Fibroblast of gingiva (primary cell): ENCODE data around the gene TMEM151B.

Source experiments
- DNase-seq: peaks from one replicate; pipeline ENCODE4 v3.0.0-alpha.2; 2011; ENCODE audit warnings: low read depth

The TMEM151B gene

DNA sequence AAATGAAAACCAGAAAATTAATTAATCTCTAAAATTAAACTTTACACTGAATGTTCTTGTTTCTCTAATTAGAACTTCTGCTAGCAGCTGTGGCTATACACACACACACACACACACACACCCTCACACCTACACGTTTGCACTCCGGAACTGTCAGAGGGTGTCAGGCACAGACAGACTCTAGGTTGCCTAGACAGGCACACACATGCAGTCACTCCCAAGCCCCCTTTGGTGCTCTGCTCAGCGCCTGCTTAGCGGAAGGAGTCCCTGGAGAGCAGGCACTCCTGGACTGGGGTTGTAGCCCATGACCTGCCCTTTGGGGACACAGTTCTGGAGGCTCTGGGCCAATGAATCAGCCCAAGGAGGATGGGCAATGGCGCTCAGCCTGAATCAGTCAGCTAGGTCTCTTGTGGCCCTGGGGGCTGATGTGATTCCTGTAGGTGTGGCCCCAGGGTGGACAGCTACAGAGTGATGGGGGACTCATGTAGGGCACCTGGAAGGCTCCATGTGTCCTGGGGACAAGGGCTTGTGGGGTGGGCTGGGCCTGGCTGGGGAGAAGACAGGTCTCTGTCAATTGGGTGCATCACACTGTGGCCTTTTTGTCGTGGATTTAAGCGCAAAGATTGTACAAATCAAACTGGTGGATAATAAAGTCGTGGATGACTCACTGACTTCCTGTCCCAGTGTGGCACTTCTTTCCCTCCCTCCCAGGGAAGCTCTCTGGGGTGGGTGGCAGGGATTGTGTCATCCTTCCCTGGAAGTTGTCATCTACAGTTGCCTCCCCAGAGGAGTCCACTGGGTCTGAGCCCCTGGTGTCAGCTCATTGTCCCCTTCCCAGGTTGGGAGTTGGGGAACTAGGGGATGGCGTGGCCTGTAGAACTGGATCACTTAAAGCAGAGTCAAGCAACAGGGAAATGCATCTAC lies 8.8 kb downstream of the TMEM151B start:
- no peak for DNase-seq

DNA sequence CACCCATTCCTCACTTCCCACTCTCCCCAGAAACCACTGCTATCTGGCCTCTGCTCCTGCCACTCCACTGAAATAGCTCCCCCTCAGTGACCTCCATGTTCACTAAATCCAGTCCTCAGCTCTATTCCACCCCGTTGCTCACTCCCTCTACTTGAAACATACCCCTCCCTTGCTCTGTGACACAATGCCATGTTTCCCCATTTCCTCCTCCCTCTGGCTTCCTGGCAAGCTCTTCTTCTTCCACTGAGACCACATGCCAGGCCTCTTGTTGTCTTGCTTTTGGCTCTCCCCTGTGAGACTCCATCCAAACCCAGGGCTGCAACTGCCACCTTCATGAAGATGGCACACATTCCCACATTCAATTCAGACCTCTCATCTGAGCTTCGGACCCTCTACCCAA lies 13.9 kb downstream of the TMEM151B start:
- no peak for DNase-seq

DNA sequence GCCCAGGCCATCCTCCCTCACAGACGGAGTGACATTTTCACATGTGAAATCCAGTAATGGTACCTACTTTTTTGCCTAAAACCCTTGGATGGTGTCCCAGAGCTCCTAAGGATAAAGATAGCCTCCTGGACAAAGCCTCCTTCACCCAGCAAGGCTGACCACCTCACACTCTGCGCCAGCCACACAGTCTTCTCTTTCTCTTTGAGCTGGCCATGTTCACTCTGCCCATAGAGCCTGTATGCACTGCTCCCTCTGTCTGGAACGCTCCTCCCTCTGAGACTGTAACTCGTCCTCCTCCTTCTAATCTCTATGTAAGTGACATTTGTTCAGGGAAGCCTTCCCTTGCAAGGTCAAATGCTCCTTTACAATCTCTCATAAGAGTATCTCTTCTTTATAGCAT lies 14.6 kb downstream of the TMEM151B start:
- no peak for DNase-seq

DNA sequence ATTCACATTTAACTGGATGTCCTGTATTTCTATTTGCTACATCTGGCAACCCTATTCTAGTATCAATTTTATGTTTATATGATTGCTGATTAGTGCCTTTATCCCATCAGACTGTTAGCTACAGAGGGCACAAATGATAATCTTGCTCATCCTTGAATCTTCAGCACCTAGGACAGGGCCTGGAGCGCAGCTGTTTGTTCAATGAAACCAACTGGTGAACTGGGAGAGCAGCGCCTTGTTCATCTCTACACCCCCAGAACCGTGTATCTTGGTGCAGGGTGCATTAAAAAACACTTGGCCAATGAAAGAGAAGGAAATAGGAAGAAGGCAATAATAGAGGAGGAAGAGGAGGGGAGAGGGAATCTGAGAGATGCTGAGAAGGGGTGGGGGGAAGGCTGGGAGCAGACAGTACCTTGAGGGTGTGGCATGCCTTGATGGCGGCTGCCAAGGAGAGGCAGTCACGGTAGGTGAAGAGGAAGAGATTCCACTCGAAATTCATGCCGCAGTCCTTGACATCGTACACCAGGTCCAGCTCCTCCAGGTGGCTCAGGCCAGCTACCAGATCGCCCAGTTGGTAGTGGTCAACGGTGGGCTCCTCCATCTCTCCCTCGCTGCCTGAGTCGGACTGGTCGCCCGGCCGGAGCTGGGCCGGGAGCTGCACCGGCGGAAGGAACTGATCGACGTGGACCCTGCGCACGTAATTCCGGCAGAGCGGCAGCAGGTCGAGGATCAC lies 15.5 kb downstream of the TMEM151B start:
- DNase-seq: no peak

DNA sequence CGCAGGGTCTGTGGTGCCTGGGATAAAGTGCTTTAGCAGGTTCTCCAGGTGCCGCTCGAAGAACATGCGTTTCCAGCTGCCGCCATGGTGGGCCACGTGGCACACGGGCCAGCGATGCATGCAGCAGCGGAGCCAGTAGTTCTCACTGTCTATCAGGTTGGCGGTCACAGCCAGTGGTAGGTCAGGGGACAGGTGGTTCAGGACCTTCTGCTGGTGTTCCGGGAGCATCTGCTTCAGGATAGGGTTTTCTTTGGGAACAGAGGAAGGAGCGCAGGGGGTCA lies 16.0 kb downstream of the TMEM151B start:
- DNase-seq: no peak

DNA sequence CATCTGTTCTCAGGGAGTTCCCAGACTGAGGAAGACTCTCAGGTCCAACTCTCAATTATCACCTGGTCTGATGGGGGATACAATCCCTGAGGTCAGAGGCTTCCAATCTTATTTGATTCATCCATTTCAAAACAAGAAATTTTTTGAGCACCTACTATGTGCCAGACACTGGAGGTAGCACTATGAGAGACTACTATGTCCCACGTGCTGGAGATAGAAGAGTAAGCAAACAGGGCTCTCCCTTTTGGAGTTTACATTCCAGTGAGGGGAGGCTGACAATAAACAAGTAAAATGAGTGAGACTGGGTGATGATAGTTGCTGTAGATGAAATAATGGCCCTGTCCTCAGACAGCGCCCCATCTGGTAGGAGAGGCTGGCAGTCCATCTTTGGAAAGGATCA lies 16.5 kb downstream of the TMEM151B start:
- DNase-seq: no peak

DNA sequence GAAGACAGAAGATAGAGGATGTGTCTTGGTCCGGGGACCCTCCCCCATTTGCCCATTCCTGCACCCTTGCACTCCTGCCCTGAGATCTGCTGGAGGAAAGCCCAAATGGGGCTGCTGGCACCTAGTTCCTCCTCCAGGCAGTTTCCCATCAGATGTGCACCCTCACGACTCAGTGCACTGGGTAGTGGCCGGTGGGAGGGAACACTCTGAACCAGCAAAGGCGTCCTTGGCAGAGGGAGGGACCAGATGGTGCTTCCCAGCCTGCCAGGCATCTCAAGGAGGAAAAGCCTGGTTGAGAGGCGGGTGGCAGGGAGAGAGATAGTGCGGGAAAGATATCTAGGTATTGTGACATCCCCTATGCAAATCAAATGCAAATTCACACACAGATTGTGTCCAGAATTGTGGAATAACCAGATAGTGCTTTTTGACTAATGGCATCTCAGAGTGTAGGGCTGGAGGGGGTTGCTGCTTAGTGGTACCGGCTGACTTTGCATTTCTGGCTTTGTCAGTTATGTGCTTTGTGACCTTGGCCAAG lies 19.5 kb downstream of the TMEM151B start:
- no peak for DNase-seq

DNA sequence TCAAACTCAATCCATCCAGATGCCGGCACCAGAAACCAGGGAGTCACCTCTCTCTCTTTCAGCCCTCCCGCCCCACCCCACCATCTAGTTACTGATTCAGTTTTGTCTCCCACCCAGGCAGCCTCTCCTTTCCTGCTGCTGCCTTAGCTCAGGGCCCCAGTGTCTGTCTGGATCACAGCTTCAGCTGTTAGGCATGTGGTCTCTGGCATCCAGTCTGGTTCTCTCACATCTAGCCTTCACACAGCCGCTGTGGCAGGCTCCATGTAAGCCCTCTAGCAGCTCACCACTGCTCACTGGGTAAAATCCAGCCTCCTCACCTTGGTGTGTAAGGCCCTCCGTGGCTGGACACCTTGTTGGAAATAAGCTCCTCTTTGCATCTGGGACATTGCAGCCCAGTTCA lies 21.6 kb downstream of the TMEM151B start:
- no peak for DNase-seq

DNA sequence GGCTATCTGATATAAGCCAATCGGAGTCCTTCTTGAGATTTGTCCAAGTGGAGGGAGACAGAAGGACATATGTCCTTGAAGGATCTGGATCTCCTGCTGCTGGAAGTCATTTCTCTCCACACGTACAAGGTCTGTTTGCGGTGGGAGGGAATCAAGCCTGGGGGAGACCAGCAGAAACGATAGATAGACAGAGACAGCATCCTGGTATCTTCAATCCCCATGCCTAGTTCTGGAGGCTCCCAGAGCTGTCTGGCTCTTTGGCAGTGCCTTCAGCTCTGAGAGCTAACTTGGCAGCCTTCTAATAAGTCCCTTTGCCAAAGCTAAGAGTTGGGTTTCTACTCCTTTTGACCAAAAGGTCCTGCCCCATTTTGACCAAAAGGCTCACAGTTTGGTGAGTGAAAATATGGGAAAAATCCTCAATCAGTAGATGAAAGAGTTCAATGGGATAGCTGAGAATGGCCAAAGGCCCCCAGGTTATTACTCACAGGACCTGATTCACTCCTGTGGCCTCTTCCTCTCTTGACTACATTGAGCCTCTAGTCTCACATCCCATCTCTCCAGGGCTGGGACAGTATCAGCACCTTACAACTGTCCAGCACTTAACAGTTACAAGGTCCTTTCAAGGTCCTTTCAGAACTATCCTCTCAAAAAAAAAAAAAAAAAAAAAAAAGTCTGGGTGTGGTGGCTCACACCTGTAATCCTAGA lies 22.6 kb downstream of the TMEM151B start:
- DNase-seq: no peak

DNA sequence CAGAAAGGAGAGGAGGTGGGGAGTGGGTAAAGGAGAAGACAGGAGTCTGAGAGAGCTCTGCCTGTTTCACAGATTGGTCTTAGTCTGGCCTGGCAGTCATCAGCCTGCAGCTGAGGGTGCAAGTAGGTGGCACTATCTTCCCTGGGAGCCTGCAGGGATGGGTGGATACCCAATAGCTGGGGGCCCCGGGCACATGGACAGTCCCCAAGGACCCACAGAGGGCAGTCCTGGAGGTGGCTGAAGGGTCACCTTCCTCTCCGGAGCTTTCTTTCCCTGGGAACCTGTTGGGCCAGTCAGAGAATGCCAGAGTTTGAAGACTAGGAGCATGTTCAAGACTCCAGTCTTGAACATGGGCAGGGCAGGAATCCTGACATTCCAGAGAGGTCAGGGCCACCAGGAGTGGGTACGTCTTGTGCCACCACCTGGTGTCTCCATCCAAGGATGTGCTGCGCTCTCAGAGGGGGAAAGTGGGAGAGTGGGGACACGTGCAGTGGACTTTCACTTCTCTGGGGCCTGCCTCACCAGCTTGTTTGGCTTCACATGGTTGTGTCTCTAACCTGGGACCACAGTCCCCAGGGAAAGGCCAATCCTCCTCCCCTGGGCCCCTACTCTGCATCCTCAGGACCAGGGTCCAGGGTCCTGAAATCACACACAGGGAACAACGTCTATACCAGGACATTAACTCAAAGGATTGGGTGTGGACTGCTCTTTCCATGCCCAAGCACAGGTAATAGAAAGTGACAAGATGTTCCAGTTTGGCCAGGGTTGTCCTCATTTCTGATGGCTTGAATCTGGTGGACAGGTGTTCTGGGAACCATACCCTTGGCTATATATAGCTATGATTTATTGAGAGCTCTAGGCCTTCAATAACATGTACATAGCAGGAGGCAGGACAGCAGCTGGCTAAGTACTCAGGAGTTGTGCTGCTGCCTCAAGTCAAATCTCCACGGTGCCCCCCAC lies 24.9 kb downstream of the TMEM151B start:
- DNase-seq: no peak

DNA sequence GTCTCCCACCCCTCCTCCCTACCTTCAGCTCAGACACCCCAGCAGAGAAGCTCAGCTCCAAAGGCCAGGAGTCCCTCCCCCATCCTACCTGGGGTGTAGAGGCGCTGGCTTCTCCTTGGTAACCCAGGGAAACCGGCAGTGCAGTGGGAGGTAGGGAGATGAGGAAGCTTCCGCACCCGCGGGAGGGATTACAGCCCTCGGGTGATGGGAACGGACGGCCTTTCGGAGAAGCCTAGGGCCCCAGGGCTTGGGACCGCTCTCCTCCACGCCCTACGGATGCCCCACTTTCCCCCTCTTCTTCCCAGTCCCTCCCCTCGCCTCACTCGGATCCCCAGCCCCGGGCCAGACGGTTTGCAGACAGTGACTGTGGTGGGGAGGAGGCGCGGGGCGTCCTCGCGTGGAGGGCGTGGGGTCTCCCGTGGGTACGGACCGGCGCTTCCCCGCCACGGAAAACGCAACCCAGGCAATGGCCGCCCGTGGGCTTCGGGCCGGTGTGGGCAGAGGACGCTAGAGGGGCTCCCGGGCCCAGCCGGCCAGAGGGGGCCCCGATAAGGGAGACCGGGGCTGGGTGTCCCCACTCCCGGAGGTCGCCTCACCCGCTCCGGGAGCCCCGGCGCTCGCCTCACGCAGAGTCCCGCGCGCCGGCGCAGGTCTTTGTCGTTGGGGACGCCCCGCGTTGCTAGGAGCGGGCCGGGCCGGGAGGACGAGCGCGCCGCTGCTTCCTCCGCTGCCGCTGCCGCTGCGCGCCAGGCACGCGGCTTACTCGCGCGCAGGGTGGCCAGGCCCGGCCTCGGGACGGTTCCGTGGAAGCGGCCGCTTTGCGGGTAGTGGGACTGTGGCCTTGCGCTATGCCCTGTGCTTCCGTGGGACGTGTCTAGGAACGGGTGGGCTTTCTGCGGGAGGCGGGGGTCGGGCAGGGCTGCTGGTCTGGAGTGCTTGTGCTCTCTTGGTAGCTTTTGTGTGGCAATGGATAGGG lies 27.1 kb downstream of the TMEM151B start:
- no peak for DNase-seq

DNA sequence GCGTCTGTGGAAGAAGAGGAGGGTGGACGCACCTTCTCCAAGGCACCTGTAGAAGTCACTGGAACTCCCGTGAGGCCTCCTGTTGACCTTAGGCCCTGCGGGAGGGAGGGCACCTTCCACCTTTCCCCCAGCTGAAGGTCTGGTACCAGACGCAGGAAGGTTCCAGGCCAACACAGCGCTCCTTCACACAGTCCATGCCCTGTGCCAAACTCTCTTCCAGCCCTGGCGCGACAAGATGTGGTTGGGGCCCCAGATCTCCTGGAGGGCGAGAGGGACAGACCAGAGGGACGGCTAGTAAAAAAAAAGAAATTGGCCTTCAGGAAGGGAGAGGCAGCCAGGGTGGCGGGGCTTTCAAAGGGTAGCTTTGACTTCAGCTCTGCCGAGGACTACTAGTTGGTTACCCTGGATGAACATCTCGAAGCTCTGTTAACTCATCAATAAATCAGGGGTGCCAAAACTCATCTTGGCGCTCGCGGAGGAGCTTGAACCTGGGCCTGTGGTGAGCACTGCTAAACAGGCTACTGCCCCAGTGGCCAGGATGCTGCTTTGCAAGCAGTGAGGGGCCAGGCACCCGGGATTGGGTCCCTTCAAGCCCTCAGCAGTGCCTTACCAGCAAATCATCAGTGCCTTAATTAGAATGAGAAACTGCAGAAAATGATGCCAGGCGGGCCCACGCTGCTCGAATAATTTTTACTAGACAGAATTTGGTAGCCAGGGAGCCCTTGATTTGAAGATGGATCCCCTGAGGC lies 28.0 kb downstream of the TMEM151B start:
- no peak for DNase-seq

DNA sequence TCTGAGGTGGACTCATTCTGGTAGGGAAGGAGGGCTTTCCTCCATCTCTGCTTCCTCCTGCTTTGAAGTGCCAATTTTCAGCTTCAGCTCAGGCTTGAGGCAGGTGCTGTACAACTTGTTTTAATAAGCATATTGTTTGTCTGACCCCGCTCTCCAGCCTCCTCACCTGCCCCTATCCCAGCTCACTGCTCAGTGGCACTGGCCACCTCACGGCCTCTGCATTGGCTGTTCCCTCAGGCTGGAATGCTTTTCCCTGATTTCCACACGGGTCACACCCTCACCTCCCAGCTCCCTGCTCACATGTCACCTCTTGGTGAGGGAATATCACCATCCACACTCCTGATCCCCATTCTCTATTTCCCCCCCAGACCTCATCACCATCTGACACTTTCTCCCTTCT lies 28.6 kb downstream of the TMEM151B start:
- no peak for DNase-seq

DNA sequence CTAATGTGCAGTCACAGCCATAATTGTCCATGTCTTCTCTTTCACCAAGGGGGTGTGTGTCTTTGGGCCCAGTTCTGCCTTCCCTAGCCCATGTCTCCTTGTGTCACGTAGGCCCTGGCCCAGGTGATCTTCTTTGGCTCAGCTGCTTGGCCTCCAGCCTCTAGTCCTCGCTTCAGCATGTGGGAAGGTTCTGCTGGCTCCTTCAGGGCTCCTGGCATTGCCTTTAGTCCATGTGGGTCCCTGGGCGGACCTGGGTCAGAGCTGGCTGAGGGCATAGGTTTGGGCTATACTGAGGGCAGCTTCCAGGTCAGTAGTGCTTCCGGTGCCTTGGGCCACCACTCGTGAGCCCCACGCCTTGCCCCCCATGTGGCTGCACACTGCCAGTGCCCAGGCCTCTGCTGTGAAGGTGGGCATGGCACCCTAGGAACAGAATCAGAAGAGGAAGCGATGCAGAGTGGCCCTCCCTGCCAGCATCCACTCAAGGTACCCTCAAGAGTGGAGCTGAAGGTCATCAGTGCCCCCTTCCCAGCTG lies 30.1 kb downstream of the TMEM151B start:
- no peak for DNase-seq

DNA sequence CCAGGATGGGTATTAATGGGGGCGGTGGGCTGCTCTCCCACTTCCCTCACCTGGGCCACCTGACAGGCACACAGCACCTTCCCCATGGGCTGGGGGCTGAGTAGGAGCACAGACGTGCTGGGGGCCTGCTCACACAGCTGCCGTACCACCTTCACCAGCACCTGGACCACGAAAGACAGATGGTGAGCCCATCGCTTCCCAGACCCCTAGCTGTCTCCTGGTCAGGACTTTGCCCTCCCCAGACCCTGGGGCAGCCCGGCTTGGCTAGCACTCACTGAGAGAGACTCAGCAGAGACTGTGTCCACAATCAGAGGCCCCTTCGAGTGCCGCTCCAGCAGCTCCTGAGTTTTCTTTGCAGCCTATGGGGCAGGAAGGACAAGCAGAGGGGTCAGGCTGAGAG lies 30.9 kb downstream of the TMEM151B start:
- DNase-seq: no peak

DNA sequence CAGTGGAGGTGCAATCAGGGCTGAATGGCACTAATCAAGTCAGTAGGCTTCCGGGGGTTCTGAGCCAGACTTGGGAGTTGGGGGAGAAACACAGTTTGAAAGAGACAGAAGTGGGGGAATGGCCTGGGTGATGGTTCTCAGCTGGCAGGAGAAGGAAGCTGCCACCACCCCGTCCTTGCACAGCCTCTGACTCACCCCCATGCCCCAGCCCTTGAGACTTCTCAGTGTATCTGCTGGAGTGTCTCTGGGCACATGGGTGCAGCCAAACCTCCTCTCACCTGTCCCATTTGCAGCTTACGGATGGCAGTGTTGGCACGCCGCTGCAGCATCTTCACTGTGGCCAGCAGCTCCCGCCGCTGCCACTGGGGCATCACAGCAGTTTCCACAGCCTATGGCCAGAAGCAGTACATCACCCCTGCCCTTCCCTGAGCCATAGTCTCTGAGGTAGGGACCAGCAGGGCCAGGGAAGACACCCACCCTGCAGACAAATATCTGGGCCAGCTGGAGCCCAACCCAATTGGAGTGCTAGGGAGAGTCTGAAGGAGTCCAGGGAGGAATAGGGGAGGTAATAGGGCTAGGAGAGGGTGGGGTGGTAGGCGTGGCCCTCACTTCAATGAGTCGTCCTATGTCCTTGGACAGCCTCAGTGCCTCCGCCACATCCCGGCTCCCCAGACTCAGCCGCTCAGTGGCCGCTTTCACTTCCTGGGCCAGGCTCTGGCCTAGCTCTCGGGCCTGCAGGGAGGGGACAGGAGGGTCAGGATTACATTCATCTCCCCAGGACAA lies 31.7 kb downstream of the TMEM151B start:
- DNase-seq: no peak

DNA sequence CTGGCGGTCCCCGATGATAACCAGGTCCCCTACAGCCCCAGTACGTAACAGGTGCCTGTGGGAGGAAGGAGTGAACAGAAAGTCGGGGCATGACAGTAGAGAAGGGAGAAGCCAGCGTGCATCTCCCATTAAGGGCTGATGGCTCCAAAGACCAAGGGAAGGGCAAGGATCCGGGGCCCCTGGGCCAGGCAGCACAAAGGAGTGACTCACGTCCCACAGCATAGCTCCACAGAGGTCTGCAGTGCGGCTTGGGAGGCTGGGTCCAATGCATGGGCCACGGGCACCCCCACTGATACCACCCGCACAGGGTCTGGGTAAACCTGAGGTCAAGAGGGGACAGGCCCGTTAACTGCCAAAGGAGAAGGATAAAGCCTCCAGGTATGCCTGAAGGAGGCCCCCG lies 32.6 kb downstream of the TMEM151B start:
- DNase-seq: no peak

DNA sequence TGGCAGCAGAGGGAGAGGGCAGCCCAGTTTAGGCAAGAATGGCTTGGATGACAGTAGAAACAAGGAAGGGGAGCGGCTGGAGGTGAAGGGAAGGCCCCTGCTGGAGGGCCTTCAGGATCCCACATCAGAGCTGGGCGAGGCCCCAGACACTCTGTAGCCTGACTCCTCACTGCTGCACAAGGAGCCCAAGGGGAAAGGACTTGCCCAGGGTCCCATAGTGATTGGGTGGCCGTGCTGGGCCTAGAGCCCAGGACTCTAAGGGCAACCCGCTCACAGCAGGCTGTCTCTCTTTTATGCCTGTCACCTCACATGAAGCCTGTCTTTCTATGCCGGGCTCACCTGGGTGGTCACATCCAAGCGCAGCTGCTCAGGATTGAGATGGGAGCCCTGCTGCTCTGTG lies 33.6 kb downstream of the TMEM151B start:
- no peak for DNase-seq
